K562 (cell line): ENCODE results near the gene BRAP. TPM values are rescaled to one million over a fixed set of nuclear protein-coding genes. Genes with fewer than 3 reads are reported as not detected.

Experiments used
- ATAC-seq: fragments of 200-7000 bp; cut with Tn5 transposase; 3 replicates; pipeline ENCODE4 v1.9.1; 2020; ENCODE audit warnings: moderate library complexity
- BruUV-seq: library from RNA; stranded (reverse); fragments of 400-500 nt; replicated peaks from 2 replicates; lab custom pipeline; 2021; lab: Mats Ljungman, UMichigan
- CTCF ChIA-PET: fragments of 300-600 bp; formaldehyde crosslinking; extraction: SDS; loops from one replicate; lab custom pipeline; 2021; ENCODE audit warnings: low intra/inter-chr PET ratio; lab: Yijun Ruan, JAX
- POLR2A ChIA-PET: fragments of 300-600, 350-650 bp; sonication (Branson Sonifier 250); formaldehyde crosslinking; extraction: SDS; loops from one replicate; lab custom pipeline; 2021; ENCODE audit warnings: antibody characterized with exemption, inconsistent platforms; lab: Yijun Ruan, JAX
- DNase-seq, 4 experiments: peaks; one replicate each; pipeline versions ENCODE4 v3.0.0 to v3.0.0-alpha.2; 2011 to 2018; ENCODE audit warnings: low spot score in 3 of 4, mixed read lengths in 3 of 4; ENCODE audit errors: extremely low read depth in 1 of 4
- FAIRE-seq: peaks from 2 replicates; lab custom pipeline; 2011; peaks lifted over from hg19 to GRCh38; lab: Jason Lieb, UNC
- H2AFZ ChIP-seq: 2 replicates; pipeline ENCODE4 v1.6.0; 2011; ENCODE audit warnings: low read depth, low read length, control low read depth, inconsistent platforms
- H3K27ac ChIP-seq: fragments of 200-600 bp; 3 replicates; pipeline ENCODE4 v1.8.0; 2011; ENCODE audit warnings: low read depth, mild to moderate bottlenecking, control low read depth, inconsistent platforms, low read length, moderate library complexity, mixed read lengths; ENCODE audit errors: extremely low read depth
- H3K27me3 ChIP-seq, 2 experiments: fragments of 300-600 bp in 1 of 2; 2 replicates in 1 of 2; 3 replicates in 1 of 2; pipeline versions ENCODE4 v1.6.0 to v1.8.0; 2011; ENCODE audit warnings: inconsistent platforms in 2 of 2, low read length in 2 of 2, mild to moderate bottlenecking in 1 of 2, mixed read lengths in 1 of 2, moderate library complexity in 1 of 2; ENCODE audit not compliant: control insufficient read depth in 2 of 2, insufficient read depth in 2 of 2
- H3K36me3 ChIP-seq: fragments of 300-600 bp; 3 replicates; pipeline ENCODE4 v1.8.0; 2011; ENCODE audit warnings: mild to moderate bottlenecking, low read length, inconsistent platforms; ENCODE audit not compliant: control insufficient read depth, insufficient read depth
- H3K4me1 ChIP-seq, 2 experiments: fragments of 200-600 bp in 1 of 2; replicated peaks in 1 of 2; 2 replicates in 1 of 2; 3 replicates in 1 of 2; pipeline versions ENCODE4 v1.5.1 to v1.8.0; 2011; ENCODE audit warnings: inconsistent platforms in 2 of 2, low read length in 2 of 2, mild to moderate bottlenecking in 1 of 2, mixed read lengths in 1 of 2, moderate library complexity in 1 of 2; ENCODE audit not compliant: control insufficient read depth in 2 of 2, insufficient read depth in 2 of 2
- H3K4me2 ChIP-seq: 2 replicates; pipeline ENCODE4 v1.6.1; 2011; ENCODE audit warnings: low read length, control low read depth, inconsistent platforms, mixed read lengths; ENCODE audit not compliant: insufficient read depth
- H3K4me3 ChIP-seq: fragments of 200-600 bp; sonication (generic), shearing (Covaris generic); 2 replicates; pipeline ENCODE4 v1.5.1; 2016; ENCODE audit warnings: control low read depth, inconsistent platforms
- H3K79me2 ChIP-seq: fragments of 200-600 bp; 3 replicates; pipeline ENCODE4 v1.8.0; 2011; ENCODE audit warnings: low read length, inconsistent platforms; ENCODE audit not compliant: control insufficient read depth, insufficient read depth
- H3K9ac ChIP-seq, 2 experiments: 2 replicates each; pipeline versions ENCODE4 v1.6.0 to v1.6.1; 2011; ENCODE audit warnings: low read depth in 2 of 2, low read length in 2 of 2, control low read depth in 1 of 2, inconsistent platforms in 1 of 2, mild to moderate bottlenecking in 1 of 2, mixed read lengths in 1 of 2; ENCODE audit not compliant: insufficient read depth in 1 of 2
- H3K9me1 ChIP-seq: one replicate; pipeline ENCODE4 v1.6.0; 2011; ENCODE audit warnings: inconsistent platforms, mild to moderate bottlenecking, low read length, moderate library complexity; ENCODE audit not compliant: control insufficient read depth, insufficient read depth
- H3K9me3 ChIP-seq: replicated peaks from 2 replicates; pipeline ENCODE4 v1.5.1; 2011; ENCODE audit warnings: low read depth, low read length, inconsistent platforms; ENCODE audit not compliant: control insufficient read depth, insufficient read depth
- H4K20me1 ChIP-seq: replicated peaks from 2 replicates; pipeline ENCODE4 v1.6.1; 2011; ENCODE audit warnings: low read length, inconsistent platforms, mixed read lengths; ENCODE audit not compliant: control insufficient read depth, insufficient read depth
- ARHGAP35 ChIP-seq: fragments of 450-650 bp; IDR thresholded peaks from 2 replicates; pipeline ENCODE4 v1.6.1; 2018; ENCODE audit not compliant: partially characterized antibody
- BRD4 ChIP-seq: fragments of 200-600 bp; sonication (generic); IDR thresholded peaks from 2 replicates; pipeline ENCODE4 v1.6.1; 2017; ENCODE audit warnings: inconsistent platforms
- EHMT2 ChIP-seq: fragments of 450-650 bp; IDR thresholded peaks from 2 replicates; pipeline ENCODE4 v1.6.1; 2018; ENCODE audit warnings: antibody characterized with exemption
- HDAC1 ChIP-seq, 2 experiments: fragments of 450-650 bp; IDR thresholded peaks; 2 replicates each; pipeline ENCODE4 v1.6.1; 2016 to 2017; ENCODE audit warnings: inconsistent platforms in 1 of 2, mild to moderate bottlenecking in 1 of 2, moderate library complexity in 1 of 2
- JUN ChIP-seq, 2 experiments: sonication (generic) in 1 of 2; formaldehyde crosslinking in 1 of 2; IDR thresholded peaks; 2 replicates each; pipeline versions ENCODE4 v1.6.1 to v1.8.0; 2012 to 2022; ENCODE audit warnings: borderline replicate concordance in 2 of 2, mild to moderate bottlenecking in 2 of 2, improper control_type of control experiment in 1 of 2, low read depth in 1 of 2, low read length in 1 of 2, missing genetic modification reagents in 1 of 2
- MAFG ChIP-seq: fragments of 450-650 bp; conservative IDR thresholded peaks from 2 replicates; pipeline ENCODE4 v1.6.1; 2016; ENCODE audit warnings: missing genetic modification characterization, missing compliant biosample characterization
- MTA1 ChIP-seq: fragments of 450-650 bp; IDR thresholded peaks from 2 replicates; pipeline ENCODE4 v1.6.1; 2017; ENCODE audit warnings: borderline replicate concordance
- NFIC ChIP-seq: fragments of 450-650 bp; IDR thresholded peaks from 2 replicates; pipeline ENCODE4 v1.6.1; 2017; ENCODE audit warnings: mild to moderate bottlenecking, inconsistent platforms
- RB1 ChIP-seq: fragments of 450-650 bp; IDR thresholded peaks from 2 replicates; pipeline ENCODE4 v1.6.1; 2017; ENCODE audit warnings: low read depth, mild to moderate bottlenecking
- RBM17 ChIP-seq: fragments of 200-400 bp; formaldehyde crosslinking; IDR thresholded peaks from 2 replicates; pipeline ENCODE4 v1.6.1; 2017; ENCODE audit warnings: low read depth, mild to moderate bottlenecking, low read length, borderline replicate concordance
- SETDB1 ChIP-seq: IDR thresholded peaks from one replicate; pipeline ENCODE4 v1.6.1; 2012; ENCODE audit warnings: low read length, control low read depth, inconsistent platforms
- SNRNP70 ChIP-seq: fragments of 200-400 bp; formaldehyde crosslinking; optimal IDR thresholded peaks from 2 replicates; pipeline ENCODE3; 2017; ENCODE audit warnings: low read depth, low read length
- TCF3 ChIP-seq: sonication (generic); formaldehyde crosslinking; IDR thresholded peaks from 2 replicates; pipeline ENCODE4 v1.4.0; 2020; ENCODE audit warnings: mild to moderate bottlenecking, missing genetic modification reagents
- TFAM ChIP-seq: fragments of 250-450 bp; sonication (Bioruptor Pico); conservative IDR thresholded peaks from 2 replicates; pipeline ENCODE4 v1.5.0; 2021; ENCODE audit warnings: mild to moderate bottlenecking, moderate library complexity
- ZNF551 ChIP-seq: fragments of 250-450 bp; sonication (Bioruptor Pico); IDR thresholded peaks from 2 replicates; pipeline ENCODE4 v1.5.0; 2021; ENCODE audit warnings: mild to moderate bottlenecking, moderate library complexity
- ZNF561 ChIP-seq: fragments of 450-650 bp; formaldehyde crosslinking; conservative IDR thresholded peaks from 2 replicates; pipeline ENCODE4 v1.4.0; 2020; ENCODE audit warnings: mild to moderate bottlenecking, moderate library complexity
- ZNF780A ChIP-seq: fragments of 250-450 bp; sonication (Bioruptor Pico); IDR thresholded peaks from 2 replicates; pipeline ENCODE4 v1.5.0; 2021; ENCODE audit warnings: mild to moderate bottlenecking
- ZSCAN29 ChIP-seq: fragments of 450-650 bp; IDR thresholded peaks from 2 replicates; pipeline ENCODE4 v1.6.1; 2017
- whole genome bisulfite sequencing: fragments of 100-300 bp; shearing (Covaris generic); methylation state at CpG from one replicate; pipeline ENCODE4 v1.1.6; 2016; ENCODE audit warnings: low coverage, mixed read lengths; ENCODE audit not compliant: insufficient coverage; ENCODE audit errors: missing lambda C conversion rate; 5-methylcytosine and 5-hydroxymethylcytosine counted together
- in situ Hi-C: fragments of 300-500 bp; cut with MboI; formaldehyde crosslinking; loops from 4 replicates; pipeline ENCODE4 v1.15.0; 2018; ENCODE audit warnings: inconsistent platforms, mixed read lengths
- intact Hi-C: fragments of 100-400 bp; cut with micrococcal nuclease; formaldehyde crosslinking; loops from 2 replicates; pipeline ENCODE4 v1.14.2; 2022
- polyA plus RNA-seq, 8 experiments: library from polyadenylated mRNA; depleted of rRNA in 4 of 8; stranded (reverse) in 5 of 8; unstranded in 3 of 8; fragments of >200 nt; fragmentation: Nextera tagmentation in 2 of 8; fragmentation: Illumina TruSeq in 1 of 8; extraction: Ambion mirVana in 2 of 8; extraction: Trizol in 1 of 8; gene quantifications; 2 replicates each; pipeline versions ENCODE4 v1.2.1 to v1.2.3, GENCODE V29; 2011 to 2014; ENCODE audit warnings: inconsistent platforms in 1 of 8, missing spikeins in 1 of 8
- total RNA-seq, 7 experiments: library from RNA; depleted of rRNA in 6 of 7; stranded (reverse); fragments of >200 nt in 6 of 7; fragmentation: Illumina TruSeq in 2 of 7; extraction: Trizol in 2 of 7; gene quantifications; 2 replicates each; pipeline versions ENCODE4 v1.2.1 to v1.2.3, GENCODE V29; 2011 to 2021; ENCODE audit warnings: low replicate concordance in 1 of 7
- TF ChIP-seq, protein P1 (sequence below): sonication (generic); formaldehyde crosslinking; IDR thresholded peaks from 2 replicates; pipeline ENCODE4 v1.4.0; 2020; ENCODE audit warnings: mild to moderate bottlenecking, missing genetic modification reagents
- TF ChIP-seq, protein P2 (sequence below): sonication (generic); formaldehyde crosslinking; IDR thresholded peaks from 2 replicates; pipeline ENCODE4 v1.8.1; 2023; ENCODE audit warnings: mild to moderate bottlenecking, missing genetic modification reagents

BRAP gene
- total and polyA plus RNA-seq, 9 of the 15 experiments (the other 6 are each of a cell fraction or from before 2014, with no cell fraction given) = 2.2 to 32.6 (median 27.5) TPM

DNA sequence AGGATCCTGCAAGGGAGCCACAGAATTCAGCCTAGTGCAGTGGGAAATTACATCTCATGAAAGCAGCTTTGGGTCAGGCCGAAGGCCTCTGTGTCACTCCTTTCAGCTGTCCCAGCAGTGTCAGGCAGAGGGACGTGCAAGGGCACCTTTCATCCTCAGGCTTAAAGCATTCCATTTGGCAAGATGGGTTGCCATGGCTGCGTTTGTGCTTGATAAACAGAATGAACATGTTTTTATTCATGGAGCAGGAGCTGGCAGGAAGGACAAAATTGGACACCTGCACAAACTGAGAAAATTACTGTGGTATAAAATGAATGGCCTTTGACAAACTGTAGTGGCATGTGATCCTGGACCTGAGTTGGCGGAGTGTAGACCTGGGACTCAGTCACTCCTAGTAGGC is 29.5 kb upstream of the BRAP start:
- whole genome bisulfite sequencing = 62% methylated on average over 4 of the region's 4 CpGs
- no peak overlapping the region for H2AFZ ChIP-seq
- no peaks in the 10 kb centered on the region for H3K9me1 ChIP-seq
- TF ChIP-seq EHMT2 (no peak), SETDB1 (no peak), BRD4 (no peak), ARHGAP35 (no peak), ZNF780A (no peak), SNRNP70 (no peak), ZNF561 (CRISPR knock-in tag) (no peak), JUN (IDR thresholded peaks at IDR 0.05; ENCODE audit: borderline replicate concordance, low read depth, low read length) (no peak), JUN (CRISPR knock-in tag; IDR thresholded peaks at IDR 0.05; ENCODE audit: borderline replicate concordance) (no peak), MAFG (no peak), RBM17 (no peak), HDAC1 (IDR thresholded peaks at IDR 0.05) (no peak), NFIC (no peak), MTA1 (no peak), TFAM (CRISPR knock-in tag) (no peak), TCF3 (CRISPR knock-in tag) (no peak), ZNF551 (CRISPR knock-in tag) (no peak), RB1 (no peak), ZSCAN29 (no peak)
- TF ChIP-seq, protein P1, sequence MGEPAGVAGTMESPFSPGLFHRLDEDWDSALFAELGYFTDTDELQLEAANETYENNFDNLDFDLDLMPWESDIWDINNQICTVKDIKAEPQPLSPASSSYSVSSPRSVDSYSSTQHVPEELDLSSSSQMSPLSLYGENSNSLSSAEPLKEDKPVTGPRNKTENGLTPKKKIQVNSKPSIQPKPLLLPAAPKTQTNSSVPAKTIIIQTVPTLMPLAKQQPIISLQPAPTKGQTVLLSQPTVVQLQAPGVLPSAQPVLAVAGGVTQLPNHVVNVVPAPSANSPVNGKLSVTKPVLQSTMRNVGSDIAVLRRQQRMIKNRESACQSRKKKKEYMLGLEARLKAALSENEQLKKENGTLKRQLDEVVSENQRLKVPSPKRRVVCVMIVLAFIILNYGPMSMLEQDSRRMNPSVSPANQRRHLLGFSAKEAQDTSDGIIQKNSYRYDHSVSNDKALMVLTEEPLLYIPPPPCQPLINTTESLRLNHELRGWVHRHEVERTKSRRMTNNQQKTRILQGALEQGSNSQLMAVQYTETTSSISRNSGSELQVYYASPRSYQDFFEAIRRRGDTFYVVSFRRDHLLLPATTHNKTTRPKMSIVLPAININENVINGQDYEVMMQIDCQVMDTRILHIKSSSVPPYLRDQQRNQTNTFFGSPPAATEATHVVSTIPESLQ (CRISPR knock-in tag) = no peak
- TF ChIP-seq, protein P2, sequence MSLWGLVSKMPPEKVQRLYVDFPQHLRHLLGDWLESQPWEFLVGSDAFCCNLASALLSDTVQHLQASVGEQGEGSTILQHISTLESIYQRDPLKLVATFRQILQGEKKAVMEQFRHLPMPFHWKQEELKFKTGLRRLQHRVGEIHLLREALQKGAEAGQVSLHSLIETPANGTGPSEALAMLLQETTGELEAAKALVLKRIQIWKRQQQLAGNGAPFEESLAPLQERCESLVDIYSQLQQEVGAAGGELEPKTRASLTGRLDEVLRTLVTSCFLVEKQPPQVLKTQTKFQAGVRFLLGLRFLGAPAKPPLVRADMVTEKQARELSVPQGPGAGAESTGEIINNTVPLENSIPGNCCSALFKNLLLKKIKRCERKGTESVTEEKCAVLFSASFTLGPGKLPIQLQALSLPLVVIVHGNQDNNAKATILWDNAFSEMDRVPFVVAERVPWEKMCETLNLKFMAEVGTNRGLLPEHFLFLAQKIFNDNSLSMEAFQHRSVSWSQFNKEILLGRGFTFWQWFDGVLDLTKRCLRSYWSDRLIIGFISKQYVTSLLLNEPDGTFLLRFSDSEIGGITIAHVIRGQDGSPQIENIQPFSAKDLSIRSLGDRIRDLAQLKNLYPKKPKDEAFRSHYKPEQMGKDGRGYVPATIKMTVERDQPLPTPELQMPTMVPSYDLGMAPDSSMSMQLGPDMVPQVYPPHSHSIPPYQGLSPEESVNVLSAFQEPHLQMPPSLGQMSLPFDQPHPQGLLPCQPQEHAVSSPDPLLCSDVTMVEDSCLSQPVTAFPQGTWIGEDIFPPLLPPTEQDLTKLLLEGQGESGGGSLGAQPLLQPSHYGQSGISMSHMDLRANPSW (CRISPR knock-in tag) = no peak
- H3K4me2 ChIP-seq = no peak overlapping the region
- BruUV-seq = no TSS peak
- CTCF ChIA-PET = no interaction called here
- intact Hi-C loops = no loop called here
- in situ Hi-C loops = no loop called here
- POLR2A ChIA-PET = interaction anchor here (1.0 kb wide), 1 partner anchor 11 kb away, joined by 5 read pairs; no protein-coding TSS in a partner anchor
- peaks cover 30% of the 10 kb centered on the region; the same call in 2 of the 3 replicates for H3K36me3 ChIP-seq
- H3K27ac ChIP-seq = no peak overlapping the region
- DNase-seq (no peak), ATAC-seq (no peak), FAIRE-seq (no peak)
- H3K9me3 ChIP-seq = no peaks in the 10 kb centered on the region
- H3K4me3 ChIP-seq = no peak overlapping the region
- H3K4me1 ChIP-seq = no peaks in the 10 kb centered on the region; a peak in 1 of 5 replicates
- H3K27me3 ChIP-seq = no peaks in the 10 kb centered on the region
- no peak overlapping the region for H3K9ac ChIP-seq
- no peaks in the 10 kb centered on the region for H4K20me1 ChIP-seq
- H3K79me2 ChIP-seq = no peaks in the 10 kb centered on the region
